Measurements from ENCODE around the gene SMYD3.

Gene SMYD3

GRCh38 chr1:246048693-246049092 lies 458.4 kb downstream of the SMYD3 start:
- Histone ChIP-seq H3K36me3 (ENCODE audit: control insufficient read depth in 1 of 2, insufficient read depth in 2 of 2, low read length in 2 of 2) (no peaks in the 10 kb centered on the region), H3K27me3 (ENCODE audit: low read depth, low read length) (no peaks in the 10 kb centered on the region), H3K4me3 (ENCODE audit: low read depth in 1 of 2, low read length in 2 of 2) (no peak overlapping the region), H3K27ac (ENCODE audit: low read length) (no peak overlapping the region), H3K9me3 (ENCODE audit: control insufficient read depth in 1 of 2, low read length in 2 of 2) (no peaks in the 10 kb centered on the region), H3K4me1 (ENCODE audit: control insufficient read depth in 1 of 2, insufficient read depth in 2 of 2, low read length in 2 of 2) (no peaks in the 10 kb centered on the region)

- H3K36me3 ChIP-seq (ENCODE audit: control insufficient read depth in 1 of 2, insufficient read depth in 2 of 2, low read length in 2 of 2) = no peaks in the 10 kb centered on the region
- no peaks in the 10 kb centered on the region for H3K4me1 ChIP-seq (ENCODE audit: control insufficient read depth in 1 of 2, insufficient read depth in 2 of 2, low read length in 2 of 2)
Observed at GRCh38 chr1:246043556-246043955, 463.5 kb downstream of the SMYD3 start.

GRCh38 chr1:246041360-246041759 lies 465.7 kb downstream of the SMYD3 start:
- H3K36me3 ChIP-seq (ENCODE audit: control insufficient read depth in 1 of 2, insufficient read depth in 2 of 2, low read length in 2 of 2) = no peaks in the 10 kb centered on the region
- H3K9me3 ChIP-seq (ENCODE audit: control insufficient read depth in 1 of 2, low read length in 2 of 2) = no peaks in the 10 kb centered on the region
- H3K27ac ChIP-seq (ENCODE audit: low read length) = no peak overlapping the region
- H3K27me3 ChIP-seq (ENCODE audit: low read depth, low read length) = no peaks in the 10 kb centered on the region
- H3K4me3 ChIP-seq (ENCODE audit: low read depth in 1 of 2, low read length in 2 of 2) = no peak overlapping the region
- no peaks in the 10 kb centered on the region for H3K4me1 ChIP-seq (ENCODE audit: control insufficient read depth in 1 of 2, insufficient read depth in 2 of 2, low read length in 2 of 2)

More at GRCh38 chr1:246043556-246043955, 463.5 kb downstream of the SMYD3 start:
- Histone ChIP-seq H3K27me3 (ENCODE audit: low read depth, low read length) (no peaks in the 10 kb centered on the region), H3K27ac (ENCODE audit: low read length) (no peak overlapping the region), H3K9me3 (ENCODE audit: control insufficient read depth in 1 of 2, low read length in 2 of 2) (no peaks in the 10 kb centered on the region), H3K4me3 (ENCODE audit: low read depth in 1 of 2, low read length in 2 of 2) (no peak overlapping the region)

- H3K4me3 ChIP-seq (ENCODE audit: low read depth in 1 of 2, low read length in 2 of 2) = no peak overlapping the region
- no peaks in the 10 kb centered on the region for H3K4me1 ChIP-seq (ENCODE audit: control insufficient read depth in 1 of 2, insufficient read depth in 2 of 2, low read length in 2 of 2)
- H3K27me3 ChIP-seq (ENCODE audit: low read depth, low read length) = no peaks in the 10 kb centered on the region
- H3K36me3 ChIP-seq (ENCODE audit: control insufficient read depth in 1 of 2, insufficient read depth in 2 of 2, low read length in 2 of 2) = no peaks in the 10 kb centered on the region
- H3K9me3 ChIP-seq (ENCODE audit: control insufficient read depth in 1 of 2, low read length in 2 of 2) = no peaks in the 10 kb centered on the region
- H3K27ac ChIP-seq (ENCODE audit: low read length) = no peak overlapping the region
Observed at GRCh38 chr1:246040200-246040890, 466.7 kb downstream of the SMYD3 start.

- Histone ChIP-seq H3K9me3 (ENCODE audit: control insufficient read depth in 1 of 2, low read length in 2 of 2) (no peaks in the 10 kb centered on the region), H3K27me3 (ENCODE audit: low read depth, low read length) (no peaks in the 10 kb centered on the region), H3K4me1 (ENCODE audit: control insufficient read depth in 1 of 2, insufficient read depth in 2 of 2, low read length in 2 of 2) (no peaks in the 10 kb centered on the region), H3K27ac (ENCODE audit: low read length) (no peak overlapping the region), H3K36me3 (ENCODE audit: control insufficient read depth in 1 of 2, insufficient read depth in 2 of 2, low read length in 2 of 2) (no peaks in the 10 kb centered on the region), H3K4me3 (ENCODE audit: low read depth in 1 of 2, low read length in 2 of 2) (no peak overlapping the region)
Observed at GRCh38 chr1:246039584-246039983, 467.5 kb downstream of the SMYD3 start.

GRCh38 chr1:246037832-246038231 lies 469.2 kb downstream of the SMYD3 start:
- H3K4me3 ChIP-seq (ENCODE audit: low read depth in 1 of 2, low read length in 2 of 2) = no peak overlapping the region
- H3K36me3 ChIP-seq (ENCODE audit: control insufficient read depth in 1 of 2, insufficient read depth in 2 of 2, low read length in 2 of 2) = no peaks in the 10 kb centered on the region
- no peaks in the 10 kb centered on the region for H3K27me3 ChIP-seq (ENCODE audit: low read depth, low read length)
- no peaks in the 10 kb centered on the region for H3K9me3 ChIP-seq (ENCODE audit: control insufficient read depth in 1 of 2, low read length in 2 of 2)
- no peaks in the 10 kb centered on the region for H3K4me1 ChIP-seq (ENCODE audit: control insufficient read depth in 1 of 2, insufficient read depth in 2 of 2, low read length in 2 of 2)
- H3K27ac ChIP-seq (ENCODE audit: low read length) = no peak overlapping the region

- H3K27me3 ChIP-seq (ENCODE audit: low read depth, low read length) = no peaks in the 10 kb centered on the region
- no peak overlapping the region for H3K27ac ChIP-seq (ENCODE audit: low read length)
- no peaks in the 10 kb centered on the region for H3K4me1 ChIP-seq (ENCODE audit: control insufficient read depth in 1 of 2, insufficient read depth in 2 of 2, low read length in 2 of 2)
- no peak overlapping the region for H3K4me3 ChIP-seq (ENCODE audit: low read depth in 1 of 2, low read length in 2 of 2)
- H3K9me3 ChIP-seq (ENCODE audit: control insufficient read depth in 1 of 2, low read length in 2 of 2) = no peaks in the 10 kb centered on the region
- no peaks in the 10 kb centered on the region for H3K36me3 ChIP-seq (ENCODE audit: control insufficient read depth in 1 of 2, insufficient read depth in 2 of 2, low read length in 2 of 2)
Observed at GRCh38 chr1:246036175-246036574, 470.9 kb downstream of the SMYD3 start.

GRCh38 chr1:246035060-246035541 lies 472.0 kb downstream of the SMYD3 start:
- no peaks in the 10 kb centered on the region for H3K9me3 ChIP-seq (ENCODE audit: control insufficient read depth in 1 of 2, low read length in 2 of 2)
- no peaks in the 10 kb centered on the region for H3K36me3 ChIP-seq (ENCODE audit: control insufficient read depth in 1 of 2, insufficient read depth in 2 of 2, low read length in 2 of 2)
- no peak overlapping the region for H3K27ac ChIP-seq (ENCODE audit: low read length)
- no peaks in the 10 kb centered on the region for H3K4me1 ChIP-seq (ENCODE audit: control insufficient read depth in 1 of 2, insufficient read depth in 2 of 2, low read length in 2 of 2)
- peak overlapping the region; percentile 44 to 45 for H3K4me3 ChIP-seq (ENCODE audit: low read depth in 1 of 2, low read length in 2 of 2)
- no peaks in the 10 kb centered on the region for H3K27me3 ChIP-seq (ENCODE audit: low read depth, low read length)

- H3K9me3 ChIP-seq (ENCODE audit: control insufficient read depth in 1 of 2, low read length in 2 of 2) = no peaks in the 10 kb centered on the region
- no peaks in the 10 kb centered on the region for H3K36me3 ChIP-seq (ENCODE audit: control insufficient read depth in 1 of 2, insufficient read depth in 2 of 2, low read length in 2 of 2)
- no peaks in the 10 kb centered on the region for H3K4me1 ChIP-seq (ENCODE audit: control insufficient read depth in 1 of 2, insufficient read depth in 2 of 2, low read length in 2 of 2)
- peak overlapping the region in 1 of 2 donors; percentile 44 for H3K4me3 ChIP-seq (ENCODE audit: low read depth in 1 of 2, low read length in 2 of 2)
- H3K27ac ChIP-seq (ENCODE audit: low read length) = no peak overlapping the region
- no peaks in the 10 kb centered on the region for H3K27me3 ChIP-seq (ENCODE audit: low read depth, low read length)
Observed at GRCh38 chr1:246034630-246035029, 472.4 kb downstream of the SMYD3 start.

- H3K4me3 ChIP-seq (ENCODE audit: low read depth in 1 of 2, low read length in 2 of 2) = no peak overlapping the region
- H3K4me1 ChIP-seq (ENCODE audit: control insufficient read depth in 1 of 2, insufficient read depth in 2 of 2, low read length in 2 of 2) = no peaks in the 10 kb centered on the region
- H3K36me3 ChIP-seq (ENCODE audit: control insufficient read depth in 1 of 2, insufficient read depth in 2 of 2, low read length in 2 of 2) = no peaks in the 10 kb centered on the region
- no peak overlapping the region for H3K27ac ChIP-seq (ENCODE audit: low read length)
- no peaks in the 10 kb centered on the region for H3K27me3 ChIP-seq (ENCODE audit: low read depth, low read length)
- no peaks in the 10 kb centered on the region for H3K9me3 ChIP-seq (ENCODE audit: control insufficient read depth in 1 of 2, low read length in 2 of 2)
Observed at GRCh38 chr1:246032984-246033383, 474.1 kb downstream of the SMYD3 start.

- Histone ChIP-seq H3K36me3 (ENCODE audit: control insufficient read depth in 1 of 2, insufficient read depth in 2 of 2, low read length in 2 of 2) (no peaks in the 10 kb centered on the region), H3K4me3 (ENCODE audit: low read depth in 1 of 2, low read length in 2 of 2) (no peak overlapping the region)
Observed at GRCh38 chr1:246032031-246032551, 475.0 kb downstream of the SMYD3 start.

GRCh38 chr1:246029616-246030015 lies 477.5 kb downstream of the SMYD3 start:
- Histone ChIP-seq H3K4me3 (ENCODE audit: low read depth in 1 of 2, low read length in 2 of 2) (no peak overlapping the region), H3K9me3 (ENCODE audit: control insufficient read depth in 1 of 2, low read length in 2 of 2) (no peaks in the 10 kb centered on the region), H3K27ac (ENCODE audit: low read length) (no peak overlapping the region), H3K27me3 (ENCODE audit: low read depth, low read length) (no peaks in the 10 kb centered on the region), H3K36me3 (ENCODE audit: control insufficient read depth in 1 of 2, insufficient read depth in 2 of 2, low read length in 2 of 2) (no peaks in the 10 kb centered on the region), H3K4me1 (ENCODE audit: control insufficient read depth in 1 of 2, insufficient read depth in 2 of 2, low read length in 2 of 2) (no peaks in the 10 kb centered on the region)

More at GRCh38 chr1:246032031-246032551, 475.0 kb downstream of the SMYD3 start:
- no peak overlapping the region for H3K27ac ChIP-seq (ENCODE audit: low read length)
- H3K27me3 ChIP-seq (ENCODE audit: low read depth, low read length) = no peaks in the 10 kb centered on the region
- H3K9me3 ChIP-seq (ENCODE audit: control insufficient read depth in 1 of 2, low read length in 2 of 2) = no peaks in the 10 kb centered on the region
- no peaks in the 10 kb centered on the region for H3K4me1 ChIP-seq (ENCODE audit: control insufficient read depth in 1 of 2, insufficient read depth in 2 of 2, low read length in 2 of 2)

Data from muscle layer of duodenum (tissue), 2 donors.